ENCODE results near the gene TTYH3.
"Not testable (repeated sequence)": the region's sequence is repeated elsewhere in the genome, so short reads cannot be mapped to it uniquely, and the experiment has no call there.

The TTYH3 gene

GRCh38 chr7:2631946-2632732, at the start of gene TTYH3:
TTYH3 (plus strand) TSS chr7:2631986; CDS start chr7:2632156, 170 bp downstream.
- DNase-seq (ENCODE audit: low read depth in 3 of 3, low spot score in 1 of 3) = no peak

GRCh38 chr7:2582006-2582735, 49.6 kb upstream of the TTYH3 start:
- no peak for DNase-seq (ENCODE audit: low read depth in 3 of 3, low spot score in 1 of 3)

GRCh38 chr7:2583798-2584580, 47.8 kb upstream of the TTYH3 start:
- no peak for DNase-seq (ENCODE audit: low read depth in 3 of 3, low spot score in 1 of 3)

- DNase-seq (ENCODE audit: low read depth in 3 of 3, low spot score in 1 of 3) = no peak
Measured at GRCh38 chr7:2585446-2585845, 46.3 kb upstream of the TTYH3 start.

GRCh38 chr7:2586326-2587020, 45.3 kb upstream of the TTYH3 start:
- DNase-seq (ENCODE audit: low read depth in 3 of 3, low spot score in 1 of 3) = no peak

- DNase-seq (ENCODE audit: low read depth in 3 of 3, low spot score in 1 of 3) = no peak
Measured at GRCh38 chr7:2587134-2587533, 44.7 kb upstream of the TTYH3 start.

- no peak for DNase-seq (ENCODE audit: low read depth in 3 of 3, low spot score in 1 of 3)
Measured at GRCh38 chr7:2587778-2588177, 44.0 kb upstream of the TTYH3 start.

GRCh38 chr7:2589341-2589740, 42.4 kb upstream of the TTYH3 start:
- no peak for DNase-seq (ENCODE audit: low read depth in 3 of 3, low spot score in 1 of 3)

- not testable (repeated sequence) for DNase-seq (ENCODE audit: low read depth in 3 of 3, low spot score in 1 of 3)
Measured at GRCh38 chr7:2589941-2590340, 41.8 kb upstream of the TTYH3 start.

- DNase-seq (ENCODE audit: low read depth in 3 of 3, low spot score in 1 of 3) = no peak
Measured at GRCh38 chr7:2592375-2592865, 39.4 kb upstream of the TTYH3 start.

- DNase-seq (ENCODE audit: low read depth in 3 of 3, low spot score in 1 of 3) = no peak
Measured at GRCh38 chr7:2593036-2593727, 38.6 kb upstream of the TTYH3 start.

GRCh38 chr7:2594599-2594998, 37.2 kb upstream of the TTYH3 start:
- DNase-seq (ENCODE audit: low read depth in 3 of 3, low spot score in 1 of 3) = no peak

- no peak for DNase-seq (ENCODE audit: low read depth in 3 of 3, low spot score in 1 of 3)
Measured at GRCh38 chr7:2595258-2595860, 36.4 kb upstream of the TTYH3 start.

- DNase-seq (ENCODE audit: low read depth in 3 of 3, low spot score in 1 of 3) = no peak
Measured at GRCh38 chr7:2596464-2597272, 35.1 kb upstream of the TTYH3 start.

GRCh38 chr7:2597273-2597640, 34.5 kb upstream of the TTYH3 start:
- DNase-seq (ENCODE audit: low read depth in 3 of 3, low spot score in 1 of 3) = no peak

GRCh38 chr7:2598154-2598823, 33.5 kb upstream of the TTYH3 start:
- no peak for DNase-seq (ENCODE audit: low read depth in 3 of 3, low spot score in 1 of 3)

GRCh38 chr7:2601065-2601464, 30.7 kb upstream of the TTYH3 start:
- DNase-seq (ENCODE audit: low read depth in 3 of 3, low spot score in 1 of 3) = no peak

GRCh38 chr7:2601907-2602306, 29.9 kb upstream of the TTYH3 start:
- no peak for DNase-seq (ENCODE audit: low read depth in 3 of 3, low spot score in 1 of 3)

Measured in stimulated activated CD4-positive, alpha-beta T cell treated with anti-CD3 and anti-CD28 coated beads, TNF-alpha, amount 100 ng/mL, for 1 hour (primary cell).